ENCODE measurements around the gene UBE2N.

DNA sequence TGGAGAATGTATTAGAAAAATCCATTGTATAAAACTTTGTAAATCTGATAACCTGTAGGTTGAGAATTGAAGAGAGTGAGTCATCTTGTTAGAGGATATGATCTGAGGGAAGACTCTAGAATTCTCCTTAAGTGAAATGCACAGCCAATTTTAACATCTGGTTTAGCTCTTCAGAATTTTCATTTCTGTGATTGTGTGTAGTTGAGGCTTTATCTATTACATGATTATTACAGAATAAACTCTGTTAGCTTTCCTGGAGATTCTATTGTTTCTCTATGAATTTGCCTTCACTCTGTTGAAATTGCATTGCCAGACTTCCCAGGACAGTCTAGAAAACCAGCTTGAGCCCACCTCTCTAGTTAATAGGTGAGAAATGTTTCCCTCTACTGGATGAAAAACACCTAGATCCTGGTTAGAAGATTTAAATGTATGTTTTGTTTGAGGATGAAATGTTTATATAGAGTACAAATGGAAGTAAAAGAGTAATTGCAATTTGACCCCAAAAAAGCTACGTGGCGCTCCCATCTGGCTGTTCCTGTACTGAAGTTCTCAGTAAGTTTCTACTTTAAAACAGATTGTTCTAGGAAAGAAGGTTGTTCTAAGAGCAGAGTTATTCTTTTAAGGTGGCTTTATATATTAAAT lies 61.1 kb downstream of the UBE2N start:
- TF ChIP-seq, protein P1, sequence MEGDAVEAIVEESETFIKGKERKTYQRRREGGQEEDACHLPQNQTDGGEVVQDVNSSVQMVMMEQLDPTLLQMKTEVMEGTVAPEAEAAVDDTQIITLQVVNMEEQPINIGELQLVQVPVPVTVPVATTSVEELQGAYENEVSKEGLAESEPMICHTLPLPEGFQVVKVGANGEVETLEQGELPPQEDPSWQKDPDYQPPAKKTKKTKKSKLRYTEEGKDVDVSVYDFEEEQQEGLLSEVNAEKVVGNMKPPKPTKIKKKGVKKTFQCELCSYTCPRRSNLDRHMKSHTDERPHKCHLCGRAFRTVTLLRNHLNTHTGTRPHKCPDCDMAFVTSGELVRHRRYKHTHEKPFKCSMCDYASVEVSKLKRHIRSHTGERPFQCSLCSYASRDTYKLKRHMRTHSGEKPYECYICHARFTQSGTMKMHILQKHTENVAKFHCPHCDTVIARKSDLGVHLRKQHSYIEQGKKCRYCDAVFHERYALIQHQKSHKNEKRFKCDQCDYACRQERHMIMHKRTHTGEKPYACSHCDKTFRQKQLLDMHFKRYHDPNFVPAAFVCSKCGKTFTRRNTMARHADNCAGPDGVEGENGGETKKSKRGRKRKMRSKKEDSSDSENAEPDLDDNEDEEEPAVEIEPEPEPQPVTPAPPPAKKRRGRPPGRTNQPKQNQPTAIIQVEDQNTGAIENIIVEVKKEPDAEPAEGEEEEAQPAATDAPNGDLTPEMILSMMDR (IDR thresholded peaks at IDR 0.05), result peak in 3 of 4 experiments; percentile 30 to 47 (median 42)
- no peak for TF ChIP-seq POLR2A (IDR thresholded peaks at IDR 0.05)
- peak; percentile 29 for TF ChIP-seq POLR2AphosphoS5 (IDR thresholded peaks at IDR 0.05)

Measured in prostate gland (tissue), 2 donors.